Neural cell (in vitro differentiated cells): Measurements from ENCODE around the gene PARP3.

ENCODE experiments used
- CTCF ChIP-seq: fragments of 450-650 bp; IDR thresholded peaks from 2 replicates; pipeline ENCODE4 v1.5.1; 2014; ENCODE audit warnings: antibody characterized with exemption, mild to moderate bottlenecking, moderate library complexity; ENCODE audit not compliant: poor library complexity, severe bottlenecking
- EZH2 ChIP-seq: fragments of 200-600, 300-800 bp; shearing (Covaris generic), sonication (generic); IDR thresholded peaks from 2 replicates; pipeline ENCODE4 v1.6.1; 2014; ENCODE audit warnings: antibody characterized with exemption, low read length, borderline replicate concordance, mild to moderate bottlenecking; ENCODE audit not compliant: insufficient read depth, poor library complexity, severe bottlenecking

- TF ChIP-seq CTCF (no peak), EZH2 (no peak)
Measured at GRCh38 chr3:51955175-51955892, 13.2 kb downstream of the PARP3 start, which contains the start of gene GPR62.
